ENCODE data around the gene ADAMTS13.

Gene ADAMTS13

DNA sequence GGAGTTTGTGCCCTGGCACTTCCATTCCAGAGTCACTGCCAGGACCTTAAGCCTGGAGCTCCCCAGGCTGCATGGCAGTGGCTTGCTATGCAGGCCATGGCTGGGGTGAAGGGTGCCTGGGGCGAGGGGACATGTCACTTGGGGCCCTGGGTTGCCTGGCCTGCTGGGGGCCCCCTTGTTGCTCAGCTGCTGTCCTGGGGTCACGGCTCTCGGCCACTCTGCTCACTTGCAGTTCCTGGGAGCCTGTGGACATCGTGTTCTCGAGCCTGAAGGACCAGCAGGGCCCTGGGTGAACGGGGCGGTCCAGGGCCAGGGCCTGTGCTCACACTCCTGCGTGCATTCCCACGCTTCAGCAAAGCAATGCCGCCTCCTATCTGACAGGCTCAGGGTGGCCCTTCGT is 71.3 kb downstream of the ADAMTS13 start:
- DNase-seq = no peak

DNA sequence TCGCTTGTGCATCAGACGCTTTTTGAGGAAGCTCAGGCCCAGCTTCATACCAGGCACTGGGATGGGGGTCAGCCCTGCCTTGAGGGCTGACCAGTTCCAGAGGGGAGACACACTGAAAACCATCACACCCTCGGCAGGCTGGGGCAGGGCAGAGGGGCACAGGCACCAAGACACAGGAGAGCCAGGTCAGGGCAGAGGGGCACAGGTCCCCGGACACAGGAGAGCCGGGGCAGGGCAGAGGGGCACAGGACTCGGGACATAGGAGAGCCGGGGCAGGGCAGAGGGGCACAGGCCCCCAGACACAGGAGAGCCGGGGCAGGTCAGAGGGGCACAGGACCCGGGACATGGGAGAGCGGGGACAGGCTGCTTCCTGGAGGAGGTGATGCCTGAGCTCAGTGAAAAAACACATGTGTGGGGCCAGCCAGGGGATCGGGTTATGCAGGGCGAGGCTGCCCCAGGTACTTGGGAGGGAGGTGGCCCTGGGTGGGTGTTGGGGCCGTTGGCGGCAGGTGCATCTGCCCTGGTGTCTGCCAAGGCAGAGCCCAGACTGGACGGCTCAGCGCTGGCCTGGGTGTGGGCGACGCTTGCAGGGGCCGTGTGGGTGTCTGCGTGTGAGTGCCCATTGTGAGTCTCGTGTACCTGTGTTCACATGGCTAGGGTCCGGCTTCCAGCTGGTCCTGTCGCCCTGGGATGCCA is 71.8 kb downstream of the ADAMTS13 start:
- no peak for DNase-seq

DNA sequence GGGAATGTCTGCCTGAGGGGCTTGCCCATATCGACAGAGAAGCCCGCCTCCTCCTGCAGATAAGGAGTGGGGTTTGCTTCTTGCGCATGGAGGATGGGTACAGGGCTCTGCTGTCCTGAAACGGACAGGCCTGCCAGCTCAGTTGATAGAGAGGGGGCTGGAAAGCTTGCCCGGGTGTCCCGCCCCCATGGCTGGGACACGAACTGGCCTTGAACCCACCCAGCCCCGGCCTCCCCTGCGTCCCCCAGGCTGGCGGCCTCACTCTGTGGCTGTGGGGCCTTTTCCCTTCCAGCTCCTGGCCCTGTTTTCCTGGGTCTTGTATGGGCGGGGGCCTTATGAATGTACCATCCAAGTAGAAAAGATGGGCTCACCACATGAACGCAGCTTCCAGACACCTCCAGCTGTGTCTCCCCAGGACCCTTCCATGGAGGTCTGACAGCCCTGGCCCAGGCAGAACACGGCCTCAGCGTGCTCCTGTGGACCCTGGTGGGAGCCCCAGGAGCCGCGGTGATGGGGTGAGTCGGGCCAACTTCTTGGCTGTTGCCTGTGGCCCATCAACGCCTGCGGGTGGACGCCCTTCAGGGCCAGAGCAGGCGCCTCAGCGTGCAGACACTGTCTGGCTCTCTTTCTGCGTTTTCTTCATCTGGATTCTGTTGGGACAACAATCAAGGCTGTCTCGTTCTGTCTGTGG is 72.6 kb downstream of the ADAMTS13 start:
- DNase-seq = no peak

DNA sequence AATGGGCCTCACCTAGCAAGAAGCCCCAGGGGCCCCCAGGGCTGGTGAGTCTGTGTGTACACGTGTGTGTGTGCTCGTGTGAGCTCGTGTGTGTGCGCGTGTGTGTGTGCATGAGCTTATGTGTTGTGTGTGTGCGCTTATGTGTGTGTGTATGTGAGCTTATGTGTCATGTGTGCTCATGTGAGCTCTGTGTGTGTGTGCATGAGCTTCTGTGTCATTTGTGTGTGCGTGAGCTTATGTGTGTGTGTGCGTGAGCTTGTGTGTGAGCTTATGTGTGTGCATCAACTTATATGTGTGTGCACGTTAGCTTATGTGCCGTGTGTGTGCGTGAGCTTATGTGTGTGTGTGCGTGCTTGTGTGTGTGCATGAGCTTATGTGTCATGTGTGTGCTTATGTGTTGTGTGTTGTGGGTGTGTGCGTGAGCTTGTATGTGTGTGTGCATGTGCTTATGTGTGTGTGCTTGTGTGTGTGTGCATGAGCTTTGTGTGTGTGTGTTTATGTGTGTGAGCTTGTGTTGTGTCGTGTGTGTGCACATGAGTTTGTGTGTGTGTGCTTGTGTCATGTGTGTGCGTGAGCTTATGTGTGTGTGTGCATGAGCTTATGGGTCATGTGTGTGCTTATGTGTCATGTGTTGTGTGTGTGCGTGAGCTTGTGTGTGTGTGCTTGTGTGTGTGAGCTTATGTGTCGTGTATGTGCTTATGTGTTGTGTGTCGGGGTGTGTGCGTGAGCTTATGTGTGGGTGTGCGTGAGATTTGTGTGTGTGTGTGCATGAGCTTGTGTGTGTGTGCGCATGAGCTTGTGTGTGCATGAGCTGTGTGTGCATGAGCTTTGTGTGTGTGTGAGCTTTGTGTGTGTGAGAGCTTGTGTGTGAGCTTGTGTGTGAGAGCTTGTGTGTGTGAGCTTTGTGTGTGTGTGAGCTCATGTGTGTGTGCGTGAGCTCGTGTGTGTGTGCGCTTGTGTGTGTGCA is 73.4 kb downstream of the ADAMTS13 start:
- DNase-seq = no peak

DNA sequence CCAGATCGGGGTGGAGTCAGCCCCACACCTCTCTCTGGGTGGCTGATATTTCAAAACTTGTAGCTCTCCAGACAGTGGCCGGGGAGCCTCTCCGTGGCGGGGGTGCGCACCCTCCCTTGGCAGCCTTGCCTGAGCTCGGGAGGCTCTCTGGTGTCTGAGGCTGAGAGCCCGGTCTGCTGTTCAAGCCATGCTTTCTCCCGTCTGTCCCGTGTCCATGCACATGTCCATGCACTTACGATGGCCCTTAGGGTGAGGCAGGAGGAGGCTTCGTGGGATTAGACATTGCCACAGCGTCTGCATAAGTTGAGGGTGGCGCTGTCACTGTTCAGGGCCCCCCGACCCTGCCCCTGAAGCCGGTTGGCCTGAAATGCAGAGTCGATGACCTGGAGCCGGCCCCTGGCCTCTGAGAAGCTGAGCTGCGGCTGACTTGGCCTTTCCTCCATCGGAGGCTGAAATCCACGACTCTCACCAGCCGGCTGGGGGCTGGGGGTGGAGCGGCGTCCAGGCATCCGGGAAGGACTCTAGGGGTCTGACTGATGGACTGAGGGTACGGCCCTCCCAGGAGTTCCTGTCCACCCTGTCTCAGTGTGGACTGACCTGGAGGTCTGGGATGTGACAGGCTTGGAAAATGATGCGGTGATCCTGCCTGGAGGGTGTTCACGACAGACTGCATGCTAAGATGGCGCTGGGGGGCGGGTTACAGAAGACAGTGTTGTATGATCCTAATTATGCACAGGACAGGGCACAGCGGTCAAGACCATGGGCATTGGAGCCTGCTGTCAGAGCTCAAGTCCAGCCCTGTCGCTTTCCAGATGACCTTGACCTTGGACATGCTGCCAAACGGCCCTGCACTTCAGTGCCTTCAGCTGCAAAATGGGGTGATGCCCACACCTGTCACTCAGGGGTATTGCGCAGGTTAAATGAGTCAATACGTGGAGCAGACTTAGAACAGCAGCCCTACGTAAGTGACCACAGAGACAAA is 75.0 kb downstream of the ADAMTS13 start:
- DNase-seq = no peak

DNA sequence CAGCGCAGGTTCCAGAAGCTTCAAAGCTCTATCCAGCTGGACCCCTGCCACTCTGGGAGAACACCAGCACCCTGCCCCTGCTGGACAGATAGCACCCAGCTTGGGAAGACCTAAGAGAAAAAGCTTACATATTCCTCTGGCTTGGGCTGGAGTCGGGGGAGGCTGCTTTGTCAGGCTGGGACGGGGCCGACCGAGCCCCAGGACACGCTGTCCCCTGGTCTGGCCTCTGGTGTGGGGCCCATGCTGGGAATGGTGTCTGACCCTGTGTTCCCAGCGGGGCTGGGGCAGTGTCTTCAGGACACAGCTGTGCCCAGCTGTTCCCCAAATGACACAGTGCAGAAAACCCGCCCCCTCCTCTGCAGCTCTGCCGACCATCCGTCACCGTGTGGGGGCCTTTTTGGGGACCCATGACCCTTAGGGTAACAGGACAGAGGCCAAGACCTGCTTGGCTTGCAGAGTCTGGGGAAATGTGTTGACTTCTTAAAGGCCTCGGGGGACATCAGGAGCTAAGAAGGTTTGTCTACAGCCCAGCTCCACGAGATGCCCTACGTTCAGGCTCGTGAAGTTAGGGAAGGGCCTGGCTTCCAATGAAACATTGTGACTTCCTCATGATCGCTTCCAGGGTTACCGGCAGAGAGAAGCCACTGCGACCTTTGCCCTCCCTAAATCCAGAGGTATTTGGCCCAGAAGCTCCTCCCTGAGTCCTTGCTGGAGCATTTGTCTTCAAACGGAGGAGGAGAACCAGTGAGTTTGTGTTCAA is 77.1 kb downstream of the ADAMTS13 start:
- DNase-seq = no peak

DNA sequence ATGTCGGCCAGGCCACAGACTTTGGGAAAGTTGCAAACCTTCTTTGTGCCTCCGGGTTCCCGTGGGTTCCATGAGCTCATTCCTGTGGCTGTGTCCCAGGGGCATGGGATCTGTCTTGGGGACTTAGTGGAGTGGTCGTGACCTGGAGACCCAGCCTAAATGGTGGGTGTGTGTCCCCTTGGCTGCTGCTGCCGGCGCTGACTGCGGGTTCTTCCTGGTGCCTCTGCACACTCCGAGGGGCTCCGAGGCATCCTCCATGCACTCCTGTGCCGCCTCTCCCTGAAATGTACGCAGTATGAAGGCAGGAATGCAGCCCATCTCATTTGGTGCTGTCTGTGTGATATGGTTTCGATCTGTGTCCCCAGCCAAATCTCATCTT is 77.7 kb downstream of the ADAMTS13 start:
- DNase-seq = no peak

DNA sequence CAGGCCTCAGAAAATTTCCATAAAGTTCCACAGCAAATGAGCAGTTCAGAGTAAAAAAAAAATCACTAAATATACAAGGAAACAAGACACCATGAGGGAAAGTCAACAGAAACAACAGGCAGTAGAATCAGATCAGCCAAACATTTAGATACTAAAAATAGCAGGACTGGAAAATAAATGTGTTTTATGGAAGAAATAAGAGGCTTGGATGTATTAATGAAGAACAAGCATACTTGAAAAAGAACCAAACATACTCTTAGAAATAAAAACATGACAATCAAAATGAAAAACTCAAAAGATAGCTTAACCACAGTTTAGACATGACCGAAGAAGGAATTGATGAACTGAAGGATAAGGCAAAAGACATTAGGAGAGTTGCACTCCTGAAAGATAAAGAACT is 79.9 kb downstream of the ADAMTS13 start:
- no peak for DNase-seq

DNA sequence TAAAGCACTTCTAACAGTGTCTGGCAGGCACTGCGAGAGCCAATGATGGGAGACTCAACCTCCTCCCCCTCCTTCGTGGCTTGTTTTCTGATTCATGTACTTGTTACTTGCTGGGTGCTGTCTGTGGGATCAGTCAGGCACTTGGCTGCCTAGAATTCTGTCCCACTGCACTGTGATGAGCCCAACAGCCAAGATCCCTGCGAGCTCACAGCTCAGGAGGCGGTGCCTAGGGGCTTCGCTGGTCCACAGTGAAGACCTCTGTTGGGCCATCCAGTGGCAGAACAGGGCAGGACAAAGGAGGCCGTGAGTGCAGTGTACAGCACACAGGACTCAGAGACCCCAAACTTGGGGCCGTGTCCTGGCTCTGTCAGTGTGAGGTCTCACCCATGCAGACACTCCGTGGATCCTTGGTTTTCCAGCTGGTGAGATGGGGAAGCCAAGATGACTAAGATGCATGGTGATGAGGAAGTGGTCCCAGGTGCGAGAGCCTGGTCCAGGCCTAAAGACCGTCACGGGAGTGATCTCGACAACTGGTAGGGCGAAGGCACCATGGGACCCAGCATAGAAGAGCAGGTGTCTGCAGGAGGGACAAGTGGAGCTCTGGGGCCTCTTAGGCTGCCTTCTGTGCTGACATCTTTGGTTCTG is 83.1 kb downstream of the ADAMTS13 start:
- no peak for DNase-seq

DNA sequence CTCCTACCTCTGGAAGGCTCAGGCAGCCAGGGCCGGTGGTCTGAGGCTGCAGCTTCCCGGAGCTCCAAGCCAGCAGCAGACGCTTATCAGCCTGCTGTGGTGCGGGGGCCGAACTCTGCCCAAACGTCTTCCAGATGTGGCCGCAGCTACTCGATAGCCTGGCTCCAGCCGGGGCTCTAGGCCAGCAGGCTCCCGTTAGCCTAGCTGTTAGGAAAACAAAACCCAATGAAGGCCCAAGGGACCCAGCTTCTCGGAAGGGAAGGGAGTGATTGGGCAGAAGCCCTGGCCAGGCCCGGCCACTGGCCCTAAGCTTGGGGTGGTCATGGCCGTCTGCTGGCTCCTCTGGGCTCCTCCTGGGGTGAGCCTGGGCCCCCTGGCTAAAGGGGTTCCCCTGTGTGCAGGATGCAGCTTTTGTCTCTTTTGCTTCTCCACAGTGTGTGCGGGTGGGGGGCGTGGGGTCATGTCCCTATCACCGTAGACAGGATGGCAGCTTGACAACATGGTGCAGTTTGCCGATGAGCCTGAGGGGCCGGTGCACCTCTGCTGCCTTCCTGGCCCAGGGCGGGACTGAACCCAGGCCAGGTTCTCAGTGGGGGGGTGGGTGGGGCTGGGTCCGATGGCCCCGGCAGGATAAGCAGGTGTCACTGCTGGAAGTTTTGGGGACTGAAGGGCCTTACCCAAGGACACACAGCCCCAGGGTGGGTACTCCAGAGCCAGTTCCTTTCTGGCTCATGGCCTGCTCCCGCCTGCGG is 83.9 kb downstream of the ADAMTS13 start:
- DNase-seq = no peak

DNA sequence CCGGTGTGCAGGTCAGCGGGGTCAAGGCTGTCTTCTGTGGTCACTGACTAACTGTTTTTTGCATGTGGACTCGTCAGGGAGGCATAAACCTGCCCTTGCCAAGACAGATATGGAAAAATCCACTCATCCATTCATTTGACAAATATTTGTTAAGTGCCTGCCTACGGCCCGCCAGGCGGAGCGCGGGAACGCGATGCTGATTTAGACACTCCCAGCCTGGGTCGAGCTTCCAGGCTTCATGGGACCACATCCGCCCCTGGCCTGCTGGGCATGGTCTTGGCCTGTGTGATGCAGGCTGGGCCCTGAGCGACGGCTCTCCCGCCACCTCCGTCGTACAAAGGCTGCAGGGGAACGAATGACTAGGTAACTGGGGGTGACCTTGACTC is 84.5 kb downstream of the ADAMTS13 start:
- no peak for DNase-seq

DNA sequence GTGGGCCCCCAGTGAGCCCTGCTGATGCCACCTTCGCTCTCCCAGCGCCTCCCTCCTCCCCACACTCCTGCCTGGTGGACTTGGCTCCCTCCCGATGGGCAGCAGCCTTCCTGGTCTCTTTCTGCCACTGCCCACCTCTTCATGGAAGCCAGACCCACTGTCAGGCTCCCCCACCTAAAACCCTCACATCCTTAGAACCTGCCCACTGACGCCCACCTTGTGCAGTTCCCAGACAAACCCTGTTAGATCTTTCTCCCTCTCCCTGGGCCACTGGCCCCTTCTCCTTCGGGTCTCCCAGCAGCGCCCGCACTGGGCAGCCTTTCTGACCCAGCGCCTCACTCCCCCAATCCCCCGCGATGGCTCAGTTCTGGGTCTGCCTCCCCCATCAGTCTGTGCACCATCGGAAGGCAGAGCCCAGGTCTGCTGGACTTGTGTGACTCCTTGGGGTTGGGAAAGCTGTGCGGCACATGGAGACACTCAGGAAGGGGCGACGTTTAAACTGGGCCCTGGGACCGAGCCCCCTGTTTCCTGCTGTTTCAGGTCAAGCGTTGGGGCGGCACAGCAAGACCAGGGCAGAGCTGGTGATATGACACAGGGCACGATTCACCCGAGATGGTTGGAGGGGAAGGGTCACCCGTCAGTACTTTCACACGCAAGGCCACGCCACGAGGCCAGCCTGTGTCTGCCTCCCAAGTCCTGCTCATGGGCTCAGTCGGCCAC is 85.2 kb downstream of the ADAMTS13 start:
- DNase-seq = no peak

DNA sequence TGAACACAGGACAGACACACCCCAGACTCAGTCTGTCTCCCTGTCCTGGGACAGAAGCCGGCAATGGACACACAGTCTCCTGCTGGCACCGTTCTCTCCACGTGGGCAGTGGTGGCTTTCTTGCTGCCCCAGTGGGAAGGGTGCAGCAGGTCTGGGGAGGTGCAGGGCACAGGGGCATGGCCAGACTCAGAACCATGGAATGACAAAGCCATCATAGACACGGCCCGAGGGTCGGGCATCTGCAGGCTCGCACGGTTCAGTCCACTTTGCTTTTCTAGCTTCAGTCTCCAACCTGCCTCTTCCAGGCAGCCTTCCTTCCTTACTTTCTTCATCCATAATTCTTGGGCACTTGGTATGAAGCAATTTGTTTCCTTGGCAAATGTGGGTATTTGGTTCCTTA is 85.9 kb downstream of the ADAMTS13 start:
- no peak for DNase-seq
